22Rv1 (cell line): Measurements from ENCODE around the gene DYNLL1.

Experiments used
- CTCF ChIP-seq: fragments of 450-650 bp; IDR thresholded peaks from 2 replicates; pipeline ENCODE4 v1.5.1; 2017; ENCODE audit warnings: mild to moderate bottlenecking
- ZFX ChIP-seq: fragments of 450-650 bp; IDR thresholded peaks from 2 replicates; pipeline ENCODE4 v1.6.1; 2017; ENCODE audit warnings: antibody characterized with exemption, borderline replicate concordance

DNA sequence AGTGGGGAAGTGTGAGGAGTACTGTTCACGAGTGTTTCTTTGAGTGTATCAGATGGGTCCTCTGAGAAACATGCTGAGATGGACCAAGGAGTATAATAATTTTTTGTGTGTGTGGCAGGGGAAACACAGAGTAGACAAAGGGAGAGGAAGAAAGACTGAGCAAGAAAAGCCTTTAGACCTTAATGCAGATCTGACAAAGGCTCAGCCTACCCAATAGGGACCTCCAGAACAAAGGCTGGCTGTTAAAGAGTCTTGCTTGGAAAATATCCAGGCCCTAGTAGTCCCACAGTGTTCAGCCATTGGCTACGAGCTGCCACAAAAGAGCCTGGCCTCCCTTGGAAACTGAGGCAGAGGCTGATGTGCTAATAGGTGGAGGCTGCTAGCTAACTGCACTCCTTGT lies 19.6 kb downstream of the DYNLL1 start:
- TF ChIP-seq CTCF, result no peak
- TF ChIP-seq ZFX, result no peak
